HepG2 (cell line): ENCODE results near the gene VTN. TPM values are rescaled to one million over a fixed set of nuclear protein-coding genes. Genes with fewer than 3 reads are reported as not detected.

ENCODE experiments used
- ETV5 ChIP-seq: IDR thresholded peaks from 2 replicates; pipeline ENCODE4 v1.6.1; 2018; ENCODE audit warnings: missing biosample characterization, missing genetic modification reagents, inconsistent platforms, borderline replicate concordance
- FOXC1 ChIP-seq: sonication (generic); formaldehyde crosslinking; IDR thresholded peaks from 2 replicates; pipeline ENCODE4 v1.8.0; 2022; ENCODE audit warnings: mild to moderate bottlenecking, missing genetic modification reagents, borderline replicate concordance
- GATA4 ChIP-seq: sonication (generic); IDR thresholded peaks from 2 replicates; pipeline ENCODE4 v1.6.1; 2016; ENCODE audit warnings: antibody characterized with exemption, low read depth, borderline replicate concordance
- HMGA1 ChIP-seq: sonication (generic); formaldehyde crosslinking; conservative IDR thresholded peaks from 2 replicates; pipeline ENCODE4 v1.4.0; 2020; ENCODE audit warnings: missing genetic modification reagents
- IRF1 ChIP-seq: sonication (generic); formaldehyde crosslinking; IDR thresholded peaks from 2 replicates; pipeline ENCODE4 v1.4.0; 2020; ENCODE audit warnings: low read depth, mild to moderate bottlenecking, missing genetic modification reagents
- KAT7 ChIP-seq: IDR thresholded peaks from 2 replicates; pipeline ENCODE4 v1.6.1; 2018; ENCODE audit warnings: borderline replicate concordance, missing compliant biosample characterization
- MATR3 ChIP-seq: sonication (generic); formaldehyde crosslinking; IDR thresholded peaks from 2 replicates; pipeline ENCODE4 v1.4.0; 2020; ENCODE audit warnings: missing genetic modification reagents
- NFE2L2 ChIP-seq: fragments of 150-350 bp; IDR thresholded peaks from 2 replicates; pipeline ENCODE4 v1.6.1; 2014; ENCODE audit warnings: low read length
- PLRG1 ChIP-seq: fragments of 450-650 bp; conservative IDR thresholded peaks from 2 replicates; pipeline ENCODE4 v1.6.1; 2016
- RBAK ChIP-seq: sonication (generic); formaldehyde crosslinking; IDR thresholded peaks from 2 replicates; pipeline ENCODE4 v1.5.1; 2020; ENCODE audit warnings: mild to moderate bottlenecking, missing genetic modification reagents
- SOX6 ChIP-seq, 2 experiments: fragments of 450-650 bp in 1 of 2; sonication (generic) in 1 of 2; formaldehyde crosslinking in 1 of 2; IDR thresholded peaks; 2 replicates each; pipeline versions ENCODE4 v1.4.0 to v1.6.1; 2017 to 2020; ENCODE audit warnings: antibody characterized with exemption in 1 of 2, mild to moderate bottlenecking in 1 of 2, missing genetic modification reagents in 1 of 2
- SP5 ChIP-seq: IDR thresholded peaks from 2 replicates; pipeline ENCODE4 v1.6.1; 2016; ENCODE audit warnings: low read depth, borderline replicate concordance
- TMF1 ChIP-seq: sonication (generic); formaldehyde crosslinking; IDR thresholded peaks from 2 replicates; pipeline ENCODE4 v1.8.1; 2022; ENCODE audit warnings: low read depth, missing genetic modification reagents
- ZNF205 ChIP-seq: IDR thresholded peaks from 2 replicates; pipeline ENCODE4 v1.6.1; 2018; ENCODE audit warnings: missing biosample characterization, missing genetic modification reagents
- ZNF430 ChIP-seq: sonication (generic); formaldehyde crosslinking; IDR thresholded peaks from 2 replicates; pipeline ENCODE4 v1.9.0; 2021; ENCODE audit warnings: mild to moderate bottlenecking, missing genetic modification reagents
- ZNF562 ChIP-seq: sonication (generic); formaldehyde crosslinking; IDR thresholded peaks from 2 replicates; pipeline ENCODE4 v1.8.0; 2022; ENCODE audit warnings: missing genetic modification reagents, borderline replicate concordance
- ZNF839 ChIP-seq: sonication (generic); formaldehyde crosslinking; IDR thresholded peaks from 2 replicates; pipeline ENCODE4 v1.4.0; 2020; ENCODE audit warnings: missing genetic modification reagents, mild to moderate bottlenecking, borderline replicate concordance
- ZSCAN9 ChIP-seq: IDR thresholded peaks from 2 replicates; pipeline ENCODE4 v1.6.1; 2016; ENCODE audit warnings: borderline replicate concordance
- polyA plus RNA-seq, 8 experiments: library from polyadenylated mRNA; depleted of rRNA in 3 of 8; stranded (reverse) in 7 of 8; unstranded in 1 of 8; fragments of >200 nt; fragmentation: Illumina TruSeq in 4 of 8; extraction: Trizol in 4 of 8; gene quantifications; 2 replicates each; pipeline versions ENCODE4 v1.2.1 to v1.2.3, GENCODE V29; 2011 to 2016; ENCODE audit warnings: low read depth in 4 of 8, missing spikeins in 1 of 8, mixed read lengths in 1 of 8; ENCODE audit not compliant: insufficient read depth in 1 of 8
- total RNA-seq, 5 experiments: library from RNA; depleted of rRNA; stranded (reverse); fragments of >200 nt; fragmentation: Illumina TruSeq; extraction: Trizol; gene quantifications; 2 replicates each; pipeline ENCODE4 v1.2.3, GENCODE V29; 2016; ENCODE audit warnings: low read depth in 1 of 5
- TF ChIP-seq, protein P1 (sequence below): sonication (generic); formaldehyde crosslinking; IDR thresholded peaks from 2 replicates; pipeline ENCODE4 v1.9.0; 2021; ENCODE audit warnings: mild to moderate bottlenecking, missing genetic modification reagents
- TF ChIP-seq, protein P2 (sequence below): sonication (generic); formaldehyde crosslinking; IDR thresholded peaks from 2 replicates; pipeline ENCODE4 v1.9.0; 2022; ENCODE audit warnings: missing genetic modification reagents, mild to moderate bottlenecking, borderline replicate concordance
- TF ChIP-seq, protein P3 (sequence below): sonication (generic); formaldehyde crosslinking; IDR thresholded peaks from 2 replicates; pipeline ENCODE4 v1.4.0; 2020; ENCODE audit warnings: missing genetic modification reagents

Gene VTN
- total and polyA plus RNA-seq, 2 of the 13 experiments (the other 11 are each of a cell fraction or from before 2014, with no cell fraction given), result 108 to 131 TPM

DNA sequence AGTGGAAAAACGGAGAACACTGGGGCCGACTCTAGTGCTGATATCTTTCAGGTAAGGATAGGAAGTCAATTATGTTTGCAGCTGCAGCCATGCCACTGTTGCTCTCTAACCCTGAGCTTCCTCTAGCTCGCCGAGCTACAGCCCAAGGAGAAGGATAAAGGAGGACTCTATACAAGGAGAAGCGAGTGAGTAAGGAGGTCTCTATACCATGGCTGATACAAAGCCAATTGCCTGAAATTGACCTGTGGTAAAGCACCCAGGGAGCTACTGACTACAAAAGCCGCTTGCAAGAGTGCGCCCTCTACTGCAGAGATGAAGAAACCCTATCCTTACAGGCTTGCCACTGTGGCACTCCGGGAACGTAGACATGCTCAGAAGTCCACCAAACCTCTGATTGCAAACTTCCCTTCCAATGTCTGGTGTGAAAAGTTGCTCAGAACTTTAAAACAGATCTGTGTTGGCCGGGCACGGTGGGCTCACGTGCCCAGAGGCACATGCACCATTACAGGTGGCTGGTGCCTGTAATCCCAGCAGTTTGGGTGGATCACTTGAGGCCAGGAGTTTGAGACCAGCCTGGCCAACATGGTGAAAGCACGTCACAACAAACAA, 46.7 kb upstream of the VTN start (continued):
- no peak for TF ChIP-seq HMGA1 (CRISPR knock-in tag)
- TF ChIP-seq TMF1, result no peak
- no peak for TF ChIP-seq IRF1 (CRISPR knock-in tag)
- TF ChIP-seq ZNF839 (CRISPR knock-in tag), result no peak
- TF ChIP-seq SP5 (CRISPR knock-in tag), result no peak
- TF ChIP-seq RBAK (CRISPR knock-in tag), result no peak
- TF ChIP-seq MATR3 (CRISPR knock-in tag), result no peak
- TF ChIP-seq NFE2L2, result no peak
- TF ChIP-seq, protein P1, sequence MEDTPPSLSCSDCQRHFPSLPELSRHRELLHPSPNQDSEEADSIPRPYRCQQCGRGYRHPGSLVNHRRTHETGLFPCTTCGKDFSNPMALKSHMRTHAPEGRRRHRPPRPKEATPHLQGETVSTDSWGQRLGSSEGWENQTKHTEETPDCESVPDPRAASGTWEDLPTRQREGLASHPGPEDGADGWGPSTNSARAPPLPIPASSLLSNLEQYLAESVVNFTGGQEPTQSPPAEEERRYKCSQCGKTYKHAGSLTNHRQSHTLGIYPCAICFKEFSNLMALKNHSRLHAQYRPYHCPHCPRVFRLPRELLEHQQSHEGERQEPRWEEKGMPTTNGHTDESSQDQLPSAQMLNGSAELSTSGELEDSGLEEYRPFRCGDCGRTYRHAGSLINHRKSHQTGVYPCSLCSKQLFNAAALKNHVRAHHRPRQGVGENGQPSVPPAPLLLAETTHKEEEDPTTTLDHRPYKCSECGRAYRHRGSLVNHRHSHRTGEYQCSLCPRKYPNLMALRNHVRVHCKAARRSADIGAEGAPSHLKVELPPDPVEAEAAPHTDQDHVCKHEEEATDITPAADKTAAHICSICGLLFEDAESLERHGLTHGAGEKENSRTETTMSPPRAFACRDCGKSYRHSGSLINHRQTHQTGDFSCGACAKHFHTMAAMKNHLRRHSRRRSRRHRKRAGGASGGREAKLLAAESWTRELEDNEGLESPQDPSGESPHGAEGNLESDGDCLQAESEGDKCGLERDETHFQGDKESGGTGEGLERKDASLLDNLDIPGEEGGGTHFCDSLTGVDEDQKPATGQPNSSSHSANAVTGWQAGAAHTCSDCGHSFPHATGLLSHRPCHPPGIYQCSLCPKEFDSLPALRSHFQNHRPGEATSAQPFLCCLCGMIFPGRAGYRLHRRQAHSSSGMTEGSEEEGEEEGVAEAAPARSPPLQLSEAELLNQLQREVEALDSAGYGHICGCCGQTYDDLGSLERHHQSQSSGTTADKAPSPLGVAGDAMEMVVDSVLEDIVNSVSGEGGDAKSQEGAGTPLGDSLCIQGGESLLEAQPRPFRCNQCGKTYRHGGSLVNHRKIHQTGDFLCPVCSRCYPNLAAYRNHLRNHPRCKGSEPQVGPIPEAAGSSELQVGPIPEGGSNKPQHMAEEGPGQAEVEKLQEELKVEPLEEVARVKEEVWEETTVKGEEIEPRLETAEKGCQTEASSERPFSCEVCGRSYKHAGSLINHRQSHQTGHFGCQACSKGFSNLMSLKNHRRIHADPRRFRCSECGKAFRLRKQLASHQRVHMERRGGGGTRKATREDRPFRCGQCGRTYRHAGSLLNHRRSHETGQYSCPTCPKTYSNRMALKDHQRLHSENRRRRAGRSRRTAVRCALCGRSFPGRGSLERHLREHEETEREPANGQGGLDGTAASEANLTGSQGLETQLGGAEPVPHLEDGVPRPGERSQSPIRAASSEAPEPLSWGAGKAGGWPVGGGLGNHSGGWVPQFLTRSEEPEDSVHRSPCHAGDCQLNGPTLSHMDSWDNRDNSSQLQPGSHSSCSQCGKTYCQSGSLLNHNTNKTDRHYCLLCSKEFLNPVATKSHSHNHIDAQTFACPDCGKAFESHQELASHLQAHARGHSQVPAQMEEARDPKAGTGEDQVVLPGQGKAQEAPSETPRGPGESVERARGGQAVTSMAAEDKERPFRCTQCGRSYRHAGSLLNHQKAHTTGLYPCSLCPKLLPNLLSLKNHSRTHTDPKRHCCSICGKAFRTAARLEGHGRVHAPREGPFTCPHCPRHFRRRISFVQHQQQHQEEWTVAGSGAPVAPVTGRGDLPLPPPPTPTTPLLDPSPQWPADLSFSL (CRISPR knock-in tag), result no peak
- no peak; the same call in 1 of the 2 replicates for TF ChIP-seq ETV5
- TF ChIP-seq FOXC1, result no peak; the same call in 1 of the 2 replicates
- TF ChIP-seq PLRG1, result no peak
- no peak for TF ChIP-seq ZSCAN9 (CRISPR knock-in tag)
- no peak for TF ChIP-seq ZNF430 (CRISPR knock-in tag)
- no peak for TF ChIP-seq SOX6 (IDR thresholded peaks at IDR 0.05)
- peak; percentile 63 for TF ChIP-seq SOX6 (CRISPR knock-in tag; IDR thresholded peaks at IDR 0.05)
- no peak for TF ChIP-seq GATA4
- TF ChIP-seq KAT7 (CRISPR knock-in tag), result 0 out of 2 replicates have a peak, but pooled peaks have one; percentile 41
- no peak for TF ChIP-seq ZNF562 (CRISPR knock-in tag)
- TF ChIP-seq, protein P2, sequence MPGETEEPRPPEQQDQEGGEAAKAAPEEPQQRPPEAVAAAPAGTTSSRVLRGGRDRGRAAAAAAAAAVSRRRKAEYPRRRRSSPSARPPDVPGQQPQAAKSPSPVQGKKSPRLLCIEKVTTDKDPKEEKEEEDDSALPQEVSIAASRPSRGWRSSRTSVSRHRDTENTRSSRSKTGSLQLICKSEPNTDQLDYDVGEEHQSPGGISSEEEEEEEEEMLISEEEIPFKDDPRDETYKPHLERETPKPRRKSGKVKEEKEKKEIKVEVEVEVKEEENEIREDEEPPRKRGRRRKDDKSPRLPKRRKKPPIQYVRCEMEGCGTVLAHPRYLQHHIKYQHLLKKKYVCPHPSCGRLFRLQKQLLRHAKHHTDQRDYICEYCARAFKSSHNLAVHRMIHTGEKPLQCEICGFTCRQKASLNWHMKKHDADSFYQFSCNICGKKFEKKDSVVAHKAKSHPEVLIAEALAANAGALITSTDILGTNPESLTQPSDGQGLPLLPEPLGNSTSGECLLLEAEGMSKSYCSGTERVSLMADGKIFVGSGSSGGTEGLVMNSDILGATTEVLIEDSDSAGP (CRISPR knock-in tag), result peak; percentile 55; the same call in 1 of the 2 replicates
- TF ChIP-seq, protein P3, sequence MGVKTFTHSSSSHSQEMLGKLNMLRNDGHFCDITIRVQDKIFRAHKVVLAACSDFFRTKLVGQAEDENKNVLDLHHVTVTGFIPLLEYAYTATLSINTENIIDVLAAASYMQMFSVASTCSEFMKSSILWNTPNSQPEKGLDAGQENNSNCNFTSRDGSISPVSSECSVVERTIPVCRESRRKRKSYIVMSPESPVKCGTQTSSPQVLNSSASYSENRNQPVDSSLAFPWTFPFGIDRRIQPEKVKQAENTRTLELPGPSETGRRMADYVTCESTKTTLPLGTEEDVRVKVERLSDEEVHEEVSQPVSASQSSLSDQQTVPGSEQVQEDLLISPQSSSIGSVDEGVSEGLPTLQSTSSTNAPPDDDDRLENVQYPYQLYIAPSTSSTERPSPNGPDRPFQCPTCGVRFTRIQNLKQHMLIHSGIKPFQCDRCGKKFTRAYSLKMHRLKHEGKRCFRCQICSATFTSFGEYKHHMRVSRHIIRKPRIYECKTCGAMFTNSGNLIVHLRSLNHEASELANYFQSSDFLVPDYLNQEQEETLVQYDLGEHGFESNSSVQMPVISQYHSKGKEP (CRISPR knock-in tag), result no peak
- TF ChIP-seq ZNF205 (CRISPR knock-in tag), result no peak
